ENCODE measurements around the gene SERPINE2. TPM values are rescaled to one million over a fixed set of nuclear protein-coding genes. Genes with fewer than 3 reads are reported as not detected.

SERPINE2 gene, protein sequence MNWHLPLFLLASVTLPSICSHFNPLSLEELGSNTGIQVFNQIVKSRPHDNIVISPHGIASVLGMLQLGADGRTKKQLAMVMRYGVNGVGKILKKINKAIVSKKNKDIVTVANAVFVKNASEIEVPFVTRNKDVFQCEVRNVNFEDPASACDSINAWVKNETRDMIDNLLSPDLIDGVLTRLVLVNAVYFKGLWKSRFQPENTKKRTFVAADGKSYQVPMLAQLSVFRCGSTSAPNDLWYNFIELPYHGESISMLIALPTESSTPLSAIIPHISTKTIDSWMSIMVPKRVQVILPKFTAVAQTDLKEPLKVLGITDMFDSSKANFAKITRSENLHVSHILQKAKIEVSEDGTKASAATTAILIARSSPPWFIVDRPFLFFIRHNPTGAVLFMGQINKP
- 99.2 and 113 TPM in 2 replicates for total RNA-seq

DNA sequence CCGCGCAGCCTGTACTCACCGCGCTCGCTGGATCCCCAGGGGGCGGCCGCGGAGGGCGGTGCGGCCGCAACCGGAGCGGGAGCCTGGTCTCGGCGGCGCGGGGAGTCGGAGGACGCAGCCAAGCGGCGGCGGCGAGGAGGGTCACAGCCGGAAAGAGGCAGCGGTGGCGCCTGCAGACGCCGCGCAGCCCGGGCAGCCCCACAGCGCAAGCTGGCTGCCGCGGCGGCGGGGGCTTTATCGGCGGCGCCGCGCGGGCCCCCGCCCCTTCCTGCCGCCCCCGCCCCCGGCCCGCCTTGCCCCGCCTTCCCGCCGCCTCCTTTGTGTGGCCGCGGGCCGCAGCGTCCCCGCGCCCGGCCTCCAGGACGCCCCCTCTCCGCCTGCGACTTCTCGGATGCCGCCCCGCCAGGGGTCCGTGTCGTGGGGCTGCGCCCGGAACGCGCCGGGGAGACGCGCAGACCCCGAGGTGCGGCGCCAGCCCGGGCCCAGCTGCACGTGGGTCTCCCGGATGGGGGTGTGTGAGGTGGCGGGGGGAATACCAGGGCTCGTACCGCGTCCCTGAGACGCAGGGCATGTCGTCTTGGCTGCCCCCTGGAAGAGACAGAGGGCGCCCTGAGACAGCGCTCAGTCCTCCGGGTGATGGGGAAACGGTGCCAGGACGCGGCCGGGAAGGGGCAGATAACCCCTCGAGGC is at the start of gene SERPINE2:
TSS of gene SERPINE2 (minus strand) at position 207 of the 690 bp plus-strand sequence. CDS start 37,386 bp downstream, outside the sequence.

DNA sequence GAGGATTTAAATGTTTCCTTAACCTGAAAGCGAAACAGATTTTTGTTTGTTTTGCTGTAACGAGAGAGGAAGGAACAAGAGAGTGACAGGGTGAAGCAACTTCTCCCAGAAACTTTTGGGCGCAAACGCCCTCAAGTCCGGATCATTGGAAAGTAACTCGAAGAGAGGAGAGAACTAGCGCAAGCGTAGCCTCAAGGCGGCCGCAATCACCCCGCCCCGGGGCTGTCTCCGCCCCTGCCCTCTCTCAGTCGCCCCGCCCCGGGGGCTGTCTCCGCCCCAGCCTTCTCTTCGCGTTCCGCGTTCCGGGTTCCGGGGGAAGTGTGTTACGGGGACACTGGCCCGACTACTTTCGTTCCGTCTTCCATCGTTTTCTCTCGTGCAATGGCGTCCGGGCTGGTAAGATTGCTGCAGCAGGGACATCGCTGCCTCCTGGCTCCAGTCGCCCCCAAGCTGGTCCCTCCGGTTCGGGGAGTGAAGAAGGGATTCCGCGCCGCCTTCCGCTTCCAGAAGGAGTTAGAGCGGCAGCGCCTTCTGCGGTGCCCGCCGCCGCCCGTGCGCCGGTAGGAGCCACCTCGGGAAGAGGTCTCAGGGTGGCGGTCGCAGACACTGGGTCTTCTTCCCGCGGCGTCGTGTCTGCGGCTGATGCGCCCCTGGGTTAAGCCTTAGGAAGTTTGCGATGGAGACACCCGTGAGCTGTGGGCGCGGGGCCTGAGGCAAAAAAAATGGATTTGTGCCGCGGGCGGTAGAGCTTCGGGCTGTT is 81.8 kb downstream of the SERPINE2 start, which contains the start of gene MRPL44:
TSS of gene MRPL44 (plus strand) at position 372 of the 760 bp plus-strand sequence. CDS start at position 382, 10 bp downstream.

DNA sequence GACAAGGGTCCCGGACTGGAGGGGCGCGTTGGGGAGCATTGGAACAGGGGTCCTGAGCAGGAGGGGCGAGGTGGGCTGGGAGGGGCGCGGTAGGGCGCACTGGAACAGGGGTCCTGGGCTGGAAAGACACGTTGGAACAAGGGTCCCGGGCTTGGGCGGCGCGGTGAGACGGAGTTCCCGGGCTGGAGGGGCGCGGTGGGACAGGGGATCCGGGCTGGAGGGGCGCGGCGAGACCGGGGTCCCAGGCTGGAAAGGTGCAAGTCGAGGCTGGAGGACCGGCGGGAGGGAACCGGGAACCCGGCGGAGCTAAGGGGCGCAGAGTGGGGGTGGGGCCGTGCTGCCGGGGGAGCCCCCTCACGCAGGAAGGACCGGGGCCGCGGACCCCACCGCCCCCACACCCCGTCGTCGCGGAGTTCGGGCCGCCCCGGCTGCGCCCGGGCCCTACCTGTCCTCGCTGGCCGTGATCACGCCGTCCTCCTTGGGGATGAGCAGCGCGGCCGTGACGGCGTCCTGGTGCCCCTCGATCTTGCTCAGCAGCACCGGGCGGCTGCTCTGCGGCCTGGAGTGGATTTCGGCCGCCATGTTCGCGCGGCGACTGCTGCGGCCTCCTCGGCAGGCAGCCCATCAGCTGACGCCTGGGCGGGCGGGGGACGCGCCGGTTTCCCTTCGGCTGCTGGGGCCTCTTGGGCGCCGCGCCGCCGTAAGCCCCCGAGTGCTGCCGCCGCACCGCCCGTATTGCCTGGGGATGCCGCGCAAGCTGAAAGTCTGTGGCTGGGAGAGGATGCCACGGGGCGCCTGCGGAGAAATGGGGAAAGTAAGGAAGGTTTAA is 94.2 kb downstream of the SERPINE2 start, which contains the start of gene WDFY1:
TSS of gene WDFY1 (minus strand) at position 633 of the 829 bp plus-strand sequence. CDS start at position 582, 51 bp downstream.

Other genes with a start within 250 kb of the SERPINE2 start
- gene AP1S3, start 201.7 kb downstream of the SERPINE2 start, total RNA-seq: 0.39 and 1.3 TPM in 2 replicates
- gene WDFY1, start 94.0 kb downstream of the SERPINE2 start, total RNA-seq: 38.7 and 50.6 TPM in 2 replicates
- 26.5 and 36.5 TPM in 2 replicates for gene MRPL44, start 81.8 kb downstream of the SERPINE2 start, total RNA-seq